Breast epithelium (tissue), 3 donors: ENCODE data around the gene CITED2.

Source experiments
- POLR2A ChIP-seq: fragments of 450-650 bp; IDR thresholded peaks from one replicate; pipeline ENCODE4 v1.6.1; 2016; ENCODE audit warnings: antibody characterized with exemption, mild to moderate bottlenecking, moderate library complexity
- TF ChIP-seq, protein P1 (sequence below), 3 donors: fragments of 450-650 bp; IDR thresholded peaks; one replicate each; pipeline ENCODE4 v1.5.1; 2016 to 2017; ENCODE audit warnings: antibody characterized with exemption in 3 of 3, mild to moderate bottlenecking in 3 of 3, moderate library complexity in 3 of 3

DNA sequence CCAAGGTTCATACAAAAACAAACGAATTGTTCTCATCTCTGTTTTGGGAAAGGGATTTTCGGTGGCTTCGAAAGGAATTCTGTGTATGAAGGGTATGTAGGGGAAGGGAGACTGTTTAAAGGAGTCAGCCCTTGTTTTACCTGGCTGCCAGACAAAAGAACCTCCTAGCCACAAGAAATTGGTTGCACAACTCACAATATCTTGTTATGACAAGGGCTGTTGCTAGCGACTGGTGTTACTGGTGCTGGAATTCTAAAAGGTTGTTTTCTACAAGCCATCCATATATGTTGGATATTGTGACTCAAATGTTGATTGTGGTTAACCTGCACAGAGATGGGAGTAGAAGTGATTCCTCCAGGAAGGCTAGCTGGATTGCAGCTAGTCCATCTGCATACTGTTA lies 34.6 kb upstream of the CITED2 start:
- TF ChIP-seq, protein P1, sequence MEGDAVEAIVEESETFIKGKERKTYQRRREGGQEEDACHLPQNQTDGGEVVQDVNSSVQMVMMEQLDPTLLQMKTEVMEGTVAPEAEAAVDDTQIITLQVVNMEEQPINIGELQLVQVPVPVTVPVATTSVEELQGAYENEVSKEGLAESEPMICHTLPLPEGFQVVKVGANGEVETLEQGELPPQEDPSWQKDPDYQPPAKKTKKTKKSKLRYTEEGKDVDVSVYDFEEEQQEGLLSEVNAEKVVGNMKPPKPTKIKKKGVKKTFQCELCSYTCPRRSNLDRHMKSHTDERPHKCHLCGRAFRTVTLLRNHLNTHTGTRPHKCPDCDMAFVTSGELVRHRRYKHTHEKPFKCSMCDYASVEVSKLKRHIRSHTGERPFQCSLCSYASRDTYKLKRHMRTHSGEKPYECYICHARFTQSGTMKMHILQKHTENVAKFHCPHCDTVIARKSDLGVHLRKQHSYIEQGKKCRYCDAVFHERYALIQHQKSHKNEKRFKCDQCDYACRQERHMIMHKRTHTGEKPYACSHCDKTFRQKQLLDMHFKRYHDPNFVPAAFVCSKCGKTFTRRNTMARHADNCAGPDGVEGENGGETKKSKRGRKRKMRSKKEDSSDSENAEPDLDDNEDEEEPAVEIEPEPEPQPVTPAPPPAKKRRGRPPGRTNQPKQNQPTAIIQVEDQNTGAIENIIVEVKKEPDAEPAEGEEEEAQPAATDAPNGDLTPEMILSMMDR (IDR thresholded peaks at IDR 0.05): no peak
- TF ChIP-seq POLR2A: no peak
